HG03039 (cell line): ENCODE measurements around the gene MYPN.
"Not testable (repeated sequence)": the region's sequence is repeated elsewhere in the genome, so short reads cannot be mapped to it uniquely, and the experiment has no call there.

ENCODE experiments used
- ATAC-seq: cut with Tn5 transposase; IDR thresholded peaks from one replicate; pipeline ENCODE4 v1.9.1; 2021; ENCODE audit warnings: mild to moderate bottlenecking, moderate library complexity; ENCODE audit not compliant: unreplicated experiment

MYPN gene

GRCh38 chr10:68221196-68221595 is 111.9 kb downstream of the MYPN start:
- ATAC-seq = no peak

- ATAC-seq = no peak
Measured at GRCh38 chr10:68222391-68222790, 113.1 kb downstream of the MYPN start.

GRCh38 chr10:68223535-68224165 is 114.4 kb downstream of the MYPN start:
- no peak for ATAC-seq

- ATAC-seq = no peak
Measured at GRCh38 chr10:68224810-68225209, 115.5 kb downstream of the MYPN start.

GRCh38 chr10:68230268-68230667 is 121.0 kb downstream of the MYPN start:
- no peak for ATAC-seq

- ATAC-seq = peak; percentile 84
Measured at GRCh38 chr10:68231106-68231816, 122.0 kb downstream of the MYPN start.

- ATAC-seq = no peak
Measured at GRCh38 chr10:68231817-68232251, 122.5 kb downstream of the MYPN start, which contains the start of gene ATOH7. ATOH7 (minus strand) TSS chr10:68232113; CDS start chr10:68231677, 436 bp downstream.

- ATAC-seq = no peak
Measured at GRCh38 chr10:68233046-68233445, 123.8 kb downstream of the MYPN start.

GRCh38 chr10:68235111-68235510 is 125.8 kb downstream of the MYPN start:
- no peak for ATAC-seq

- ATAC-seq = no peak
Measured at GRCh38 chr10:68235581-68235980, 126.3 kb downstream of the MYPN start.

- ATAC-seq = no peak
Measured at GRCh38 chr10:68237173-68237572, 127.9 kb downstream of the MYPN start.

- ATAC-seq = no peak
Measured at GRCh38 chr10:68238371-68238770, 129.1 kb downstream of the MYPN start.

GRCh38 chr10:68239069-68239468 is 129.8 kb downstream of the MYPN start:
- ATAC-seq = no peak

- no peak for ATAC-seq
Measured at GRCh38 chr10:68239596-68240150, 130.4 kb downstream of the MYPN start.

GRCh38 chr10:68242051-68242450 is 132.8 kb downstream of the MYPN start:
- no peak for ATAC-seq

- ATAC-seq = not testable (repeated sequence)
Measured at GRCh38 chr10:68246397-68246796, 137.1 kb downstream of the MYPN start.

GRCh38 chr10:68247931-68248330 is 138.6 kb downstream of the MYPN start:
- no peak for ATAC-seq

GRCh38 chr10:68249297-68249696 is 140.0 kb downstream of the MYPN start:
- ATAC-seq = no peak

GRCh38 chr10:68251151-68251550 is 141.9 kb downstream of the MYPN start:
- no peak for ATAC-seq

- no peak for ATAC-seq
Measured at GRCh38 chr10:68251625-68252495, 142.6 kb downstream of the MYPN start.

GRCh38 chr10:68253346-68253745 is 144.1 kb downstream of the MYPN start:
- ATAC-seq = no peak
